Activated naive CD4-positive, alpha-beta T cell treated with anti-CD3 and anti-CD28 coated beads for 36 hours (primary cell): ENCODE results near the gene PRRX2. TPM values are rescaled to one million over a fixed set of nuclear protein-coding genes. Genes with fewer than 3 reads are reported as not detected.
A peak's percentile ranks its signal among the peaks of the same experiment; 100 is the strongest.

Experiments
- CTCF ChIA-PET: fragments of 350-600 bp; sonication (Branson Sonifier 250); formaldehyde crosslinking; loops from one replicate; lab custom pipeline; 2021; ENCODE audit warnings: antibody characterized with exemption; lab: Charles Lee
- DNase-seq: peaks from one replicate; pipeline ENCODE4 v3.0.0-alpha.2; 2020
- H3K27ac Mint-ChIP-seq: one replicate; pipeline ENCODE4 v1.8.0; 2021; ENCODE audit warnings: mild to moderate bottlenecking, mixed read lengths
- H3K27me3 Mint-ChIP-seq: one replicate; pipeline ENCODE4 v1.8.0; 2021; ENCODE audit warnings: low read depth, mixed read lengths
- H3K36me3 Mint-ChIP-seq: one replicate; pipeline ENCODE4 v1.8.0; 2021; ENCODE audit warnings: low read depth, mixed read lengths
- H3K4me1 Mint-ChIP-seq: one replicate; pipeline ENCODE4 v1.8.0; 2021; ENCODE audit warnings: low read depth, mixed read lengths
- H3K4me3 Mint-ChIP-seq: one replicate; pipeline ENCODE4 v1.8.0; 2021; ENCODE audit warnings: mild to moderate bottlenecking, moderate library complexity, mixed read lengths
- H3K9me3 Mint-ChIP-seq: one replicate; pipeline ENCODE4 v1.8.0; 2021; ENCODE audit warnings: mixed read lengths
- intact Hi-C: fragments of 100-400 bp; cut with micrococcal nuclease; formaldehyde crosslinking; loops from one replicate; pipeline ENCODE4 v1.15.1; 2023
- total RNA-seq, 2 experiments: library from RNA; stranded (reverse); gene quantifications; one replicate each; pipeline ENCODE4 v1.2.3, GENCODE V29; 2021

PRRX2 gene
- total RNA-seq, 2 experiments from 2014 or later, result 0.69 to 0.83 TPM

- CTCF ChIA-PET, result interaction anchor here (0.6 to 2.6 kb wide), 3 partner anchors 9 to 52 kb away, joined by 3 to 14 read pairs (median 4); no protein-coding TSS in a partner anchor
- no peak for DNase-seq
- no peak overlapping the region for H3K27ac Mint-ChIP-seq
- H3K4me1 Mint-ChIP-seq, result peaks cover 19% of the 10 kb centered on the region
- intact Hi-C loops, result no loop called here
- H3K4me3 Mint-ChIP-seq, result no peak overlapping the region
- no peaks in the 10 kb centered on the region for H3K27me3 Mint-ChIP-seq
- no peaks in the 10 kb centered on the region for H3K9me3 Mint-ChIP-seq
- peaks cover 12% of the 10 kb centered on the region for H3K36me3 Mint-ChIP-seq
Measured at GRCh38 chr9:129639034-129639630, 26.3 kb upstream of the PRRX2 start.

DNA sequence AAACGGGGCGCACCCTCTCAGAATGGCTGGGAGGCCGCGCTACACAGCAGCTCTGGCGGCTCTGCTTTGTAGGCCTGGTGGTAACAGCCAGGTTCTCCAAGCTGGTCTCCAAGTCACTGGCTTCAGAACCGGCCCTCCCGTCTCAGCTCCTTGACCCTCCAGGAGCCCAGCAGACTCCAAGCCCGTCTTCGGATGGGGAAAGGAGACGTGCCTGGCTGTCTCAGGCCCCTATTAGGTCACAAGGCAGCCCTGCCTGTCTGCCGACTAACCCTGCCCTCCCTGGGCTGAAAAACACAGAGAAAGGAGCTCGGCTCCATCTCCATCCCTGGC, 25.7 kb upstream of the PRRX2 start:
- Mint-ChIP-seq H3K36me3 (peaks cover 11% of the 10 kb centered on the region), H3K27ac (peak overlapping the region; percentile 30), H3K9me3 (no peaks in the 10 kb centered on the region), H3K27me3 (no peaks in the 10 kb centered on the region), H3K4me3 (peak overlapping the region; percentile 78), H3K4me1 (peaks cover 19% of the 10 kb centered on the region)
- intact Hi-C loops, result no loop called here
- DNase-seq, result no peak
- CTCF ChIA-PET, result interaction anchor here (0.6 to 2.6 kb wide), 4 partner anchors 10 to 311 kb away, joined by 3 to 14 read pairs (median 4); no protein-coding TSS in a partner anchor

DNA sequence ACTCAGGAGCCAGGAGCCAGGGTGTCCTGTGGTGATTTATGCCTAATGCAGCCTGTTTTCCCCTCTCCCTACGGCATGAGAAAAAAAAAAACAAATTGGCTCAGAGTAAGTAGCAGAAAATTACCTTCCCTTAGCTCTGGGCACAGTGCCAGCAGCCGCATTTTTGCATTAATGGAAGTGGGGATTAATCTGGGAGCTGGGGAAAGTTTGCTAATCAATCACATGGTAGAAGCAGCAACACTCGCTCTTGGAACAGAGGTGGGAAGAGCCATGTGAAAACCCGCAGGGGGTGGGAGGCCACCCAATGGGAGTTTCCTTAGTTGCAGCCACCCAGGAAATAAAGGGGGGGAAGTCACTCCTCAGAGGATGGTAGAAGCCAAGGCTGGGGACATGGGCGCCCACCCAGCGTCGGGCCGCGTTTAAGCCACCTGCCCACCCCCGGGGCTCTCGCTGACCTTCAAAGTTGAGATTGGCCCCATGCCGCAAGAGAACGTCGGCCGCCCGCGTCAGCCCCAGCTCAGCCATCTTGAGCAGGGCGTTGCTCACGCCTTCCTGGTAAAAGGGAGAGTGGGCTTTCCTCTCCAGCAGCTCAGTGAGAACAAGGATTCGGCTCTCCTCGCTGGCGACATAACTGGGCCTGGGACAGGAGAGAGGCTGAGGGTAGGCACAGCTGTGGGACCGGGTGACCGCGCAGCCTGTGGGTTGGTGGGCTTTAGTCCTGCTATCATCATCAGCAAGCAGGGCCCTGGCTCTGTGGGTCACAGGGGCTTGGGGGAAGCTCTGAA, 25.2 kb upstream of the PRRX2 start:
- Mint-ChIP-seq H3K27ac (peak overlapping the region; percentile 30), H3K9me3 (no peaks in the 10 kb centered on the region), H3K4me3 (peak overlapping the region; percentile 78), H3K27me3 (no peaks in the 10 kb centered on the region), H3K4me1 (peaks cover 19% of the 10 kb centered on the region), H3K36me3 (peaks cover 5% of the 10 kb centered on the region)
- DNase-seq, result no peak
- intact Hi-C loops, result no loop called here
- CTCF ChIA-PET, result interaction anchor here (0.6 to 2.6 kb wide), 4 partner anchors 10 to 312 kb away, joined by 3 to 14 read pairs (median 4); no protein-coding TSS in a partner anchor

DNA sequence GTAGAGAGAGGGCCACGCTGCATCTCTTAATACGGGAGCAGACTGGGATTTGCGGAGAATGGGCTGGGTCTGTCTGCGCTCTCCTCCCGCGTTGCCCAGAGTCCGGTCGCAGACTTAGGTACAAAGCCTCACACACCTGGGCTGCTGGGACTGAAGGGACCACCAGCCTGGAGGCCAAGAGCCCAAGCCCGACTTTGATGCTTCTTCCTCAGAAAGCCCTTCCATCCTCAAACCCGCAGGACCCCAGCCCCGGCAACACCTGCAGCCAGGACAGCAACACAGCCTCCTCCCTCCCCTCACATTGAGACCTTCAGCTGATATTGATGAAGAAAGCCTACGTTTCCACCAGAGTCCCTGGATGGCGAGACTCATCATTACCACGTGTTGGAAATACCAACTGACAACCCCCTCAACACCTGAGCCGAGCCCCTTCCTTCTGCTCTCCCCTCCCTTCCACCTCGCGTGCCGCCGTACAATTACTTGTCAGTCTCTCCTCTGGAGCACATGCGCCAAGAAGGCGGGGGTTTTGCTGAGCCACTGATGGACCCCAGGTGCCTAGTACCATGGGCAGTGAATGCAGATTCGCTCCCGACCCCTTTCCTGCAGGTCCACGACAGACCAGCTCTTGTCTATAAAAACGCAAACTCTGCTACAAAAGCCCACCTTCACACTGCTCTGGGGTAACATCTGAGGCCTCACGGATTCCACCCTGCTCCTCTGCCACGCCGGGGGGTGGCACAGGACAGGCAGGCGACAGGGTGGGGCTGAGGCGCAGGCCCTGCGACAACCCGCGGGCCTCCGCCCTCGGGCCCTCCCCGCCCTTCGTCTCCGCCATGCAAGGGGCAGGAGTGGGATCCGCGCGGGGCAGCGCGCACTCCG, 24.3 kb upstream of the PRRX2 start:
- Mint-ChIP-seq H3K36me3 (peaks cover 4% of the 10 kb centered on the region), H3K4me3 (peak overlapping the region; percentile 78), H3K27ac (peak overlapping the region; percentile 56), H3K4me1 (peaks cover 19% of the 10 kb centered on the region), H3K9me3 (no peaks in the 10 kb centered on the region), H3K27me3 (no peaks in the 10 kb centered on the region)
- DNase-seq, result no peak
- intact Hi-C loops, result no loop called here
- CTCF ChIA-PET, result interaction anchor here (0.9 to 2.6 kb wide), 2 partner anchors 17 to 142 kb away, joined by 3 to 14 read pairs; no protein-coding TSS in a partner anchor

DNA sequence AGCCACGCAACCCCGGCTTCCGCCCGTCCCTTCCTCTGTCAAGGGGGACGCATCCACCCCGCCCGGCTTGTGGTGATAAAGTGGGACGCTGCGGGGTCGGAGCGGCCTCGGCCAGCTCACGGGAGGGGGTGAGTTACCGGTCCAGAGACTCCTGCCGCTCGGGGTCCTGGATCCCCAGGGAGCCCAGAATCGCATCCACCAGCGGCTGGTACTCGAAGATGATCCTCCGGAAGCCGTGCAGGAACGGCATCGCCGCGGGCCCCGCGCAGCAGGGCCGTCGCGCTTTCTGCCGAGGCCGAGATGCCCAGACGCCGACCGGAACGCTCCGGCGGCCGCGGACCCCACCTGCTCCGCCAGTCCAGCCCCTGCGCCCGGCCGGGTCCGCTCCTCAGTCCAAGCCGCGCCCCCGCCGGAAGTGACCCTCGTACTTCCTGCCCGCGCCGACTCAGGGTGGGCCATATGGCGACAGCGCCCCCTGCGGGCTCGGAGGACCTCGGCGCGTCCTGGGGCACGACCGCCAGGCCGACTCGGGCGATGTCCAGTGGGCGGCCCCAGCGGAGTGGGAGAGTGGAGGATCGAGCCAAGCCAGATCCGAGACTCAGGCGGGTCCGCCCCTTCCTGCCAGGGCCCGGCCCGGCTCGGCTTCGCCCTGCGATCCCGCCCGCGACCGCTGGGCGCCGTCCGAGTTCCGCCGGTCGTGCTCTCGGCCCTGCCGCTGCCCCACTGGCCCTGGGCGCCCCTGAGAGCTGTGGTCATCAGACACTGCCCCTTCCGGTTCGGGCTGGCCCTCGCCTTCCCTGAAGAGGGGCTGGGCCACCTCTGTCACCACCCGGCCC, 23.5 kb upstream of the PRRX2 start, which contains the start of gene ASB6:
Gene ASB6, minus strand, starts transcription at position 402 of the 836 bp plus-strand sequence. Its CDS starts 152 bp downstream, at position 250.
- CTCF ChIA-PET, result interaction anchor here (0.5 to 2.4 kb wide), 8 partner anchors 8 to 155 kb away, joined by 3 to 15 read pairs (median 4); no protein-coding TSS in a partner anchor
- Mint-ChIP-seq H3K27ac (peak within 1 kb of the TSS; percentile 83), H3K4me1 (peaks cover 19% of the 10 kb centered on the region), H3K36me3 (peaks cover 4% of the 10 kb centered on the region), H3K9me3 (no peaks in the 10 kb centered on the region), H3K4me3 (peak within 1 kb of the TSS; percentile 78), H3K27me3 (no peaks in the 10 kb centered on the region)
- peak; percentile 92 for DNase-seq
- intact Hi-C loops, result loop anchor here (1.0 to 2.0 kb wide), 4 partner anchors 16 to 148 kb away; partner anchors contain the start of gene NTMT1

- Mint-ChIP-seq H3K4me3 (no peak overlapping the region), H3K9me3 (no peaks in the 10 kb centered on the region), H3K27me3 (no peaks in the 10 kb centered on the region), H3K27ac (no peak overlapping the region), H3K4me1 (peaks cover 19% of the 10 kb centered on the region), H3K36me3 (no peaks in the 10 kb centered on the region)
- no peak for DNase-seq
- intact Hi-C loops, result loop anchor here (2.0 kb wide), 1 partner anchor 83 kb away; no protein-coding TSS in a partner anchor
- CTCF ChIA-PET, result interaction anchor here (0.6 to 2.4 kb wide), 4 partner anchors 12 to 446 kb away, joined by 3 to 15 read pairs (median 6); no protein-coding TSS in a partner anchor
Measured at GRCh38 chr9:129643706-129644105, 21.7 kb upstream of the PRRX2 start.

GRCh38 chr9:129644365-129644764, 21.1 kb upstream of the PRRX2 start:
- Mint-ChIP-seq H3K36me3 (no peaks in the 10 kb centered on the region), H3K4me3 (no peak overlapping the region), H3K9me3 (no peaks in the 10 kb centered on the region), H3K27ac (no peak overlapping the region), H3K4me1 (peaks cover 19% of the 10 kb centered on the region), H3K27me3 (no peaks in the 10 kb centered on the region)
- DNase-seq, result no peak
- intact Hi-C loops, result no loop called here
- CTCF ChIA-PET, result interaction anchor here (2.4 kb wide), 1 partner anchor 82 kb away, joined by 15 read pairs; no protein-coding TSS in a partner anchor

- no peak for DNase-seq
- no peaks in the 10 kb centered on the region for H3K27me3 Mint-ChIP-seq
- CTCF ChIA-PET, result no interaction called here
- no peak overlapping the region for H3K27ac Mint-ChIP-seq
- no peaks in the 10 kb centered on the region for H3K36me3 Mint-ChIP-seq
- H3K4me1 Mint-ChIP-seq, result peaks cover 17% of the 10 kb centered on the region
- no peak overlapping the region for H3K4me3 Mint-ChIP-seq
- intact Hi-C loops, result no loop called here
- no peaks in the 10 kb centered on the region for H3K9me3 Mint-ChIP-seq
Measured at GRCh38 chr9:129644902-129645301, 20.5 kb upstream of the PRRX2 start.

DNA sequence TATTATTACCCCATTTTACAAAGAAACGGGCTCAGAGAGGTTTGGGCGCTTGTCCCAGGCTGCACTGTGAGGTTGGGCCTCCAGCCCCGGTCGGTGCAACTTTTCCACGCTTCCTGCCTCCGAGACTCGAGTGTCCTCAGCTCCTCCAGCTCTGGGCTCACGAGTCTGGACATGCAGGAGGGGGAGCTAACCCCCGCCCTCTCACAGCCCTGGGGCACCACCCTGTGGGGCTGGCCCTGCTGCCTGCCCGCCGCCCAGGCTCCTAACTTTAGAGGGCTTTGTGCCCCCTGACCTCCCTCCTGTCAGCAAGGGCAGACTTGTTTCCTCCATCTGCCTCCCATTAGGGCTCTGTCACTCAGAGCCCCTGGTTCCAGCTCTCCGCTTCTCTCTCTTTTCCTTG, 19.2 kb upstream of the PRRX2 start:
- Mint-ChIP-seq H3K36me3 (no peaks in the 10 kb centered on the region), H3K27me3 (no peaks in the 10 kb centered on the region), H3K4me3 (no peak overlapping the region), H3K9me3 (no peaks in the 10 kb centered on the region), H3K27ac (peak overlapping the region; percentile 2), H3K4me1 (peaks cover 4% of the 10 kb centered on the region)
- CTCF ChIA-PET, result interaction anchor here (0.7 kb wide), 1 partner anchor 378 kb away, joined by 3 read pairs; no protein-coding TSS in a partner anchor
- intact Hi-C loops, result no loop called here
- no peak for DNase-seq

- Mint-ChIP-seq H3K4me3 (no peak overlapping the region), H3K36me3 (no peaks in the 10 kb centered on the region), H3K4me1 (peaks cover 2% of the 10 kb centered on the region), H3K9me3 (no peaks in the 10 kb centered on the region), H3K27ac (peak overlapping the region; percentile 2), H3K27me3 (no peaks in the 10 kb centered on the region)
- DNase-seq, result no peak
- CTCF ChIA-PET, result interaction anchor here (0.7 kb wide), 1 partner anchor 378 kb away, joined by 3 read pairs; no protein-coding TSS in a partner anchor
- intact Hi-C loops, result no loop called here
Measured at GRCh38 chr9:129646654-129647053, 18.8 kb upstream of the PRRX2 start.

DNA sequence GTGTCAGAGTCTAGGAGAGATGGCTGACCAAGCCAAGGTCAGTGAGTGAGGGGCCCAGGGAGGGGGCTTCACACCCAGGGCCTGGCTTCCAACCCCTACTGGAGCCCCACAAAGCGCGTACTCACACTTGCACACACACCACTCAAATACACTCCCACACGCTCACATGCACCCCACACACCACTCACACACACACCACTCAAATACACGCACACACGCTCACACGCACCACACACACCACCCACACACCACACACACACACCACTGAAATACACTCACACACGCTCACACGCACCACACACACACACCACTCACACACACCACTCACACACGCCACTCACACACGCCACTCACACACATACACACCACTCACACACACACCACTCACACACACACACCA, 17.8 kb upstream of the PRRX2 start:
- H3K27me3 Mint-ChIP-seq, result no peaks in the 10 kb centered on the region
- no peaks in the 10 kb centered on the region for H3K9me3 Mint-ChIP-seq
- CTCF ChIA-PET, result no interaction called here
- H3K36me3 Mint-ChIP-seq, result no peaks in the 10 kb centered on the region
- no peaks in the 10 kb centered on the region for H3K4me1 Mint-ChIP-seq
- no peak overlapping the region for H3K4me3 Mint-ChIP-seq
- DNase-seq, result no peak
- intact Hi-C loops, result no loop called here
- no peak overlapping the region for H3K27ac Mint-ChIP-seq
